OCI-LY7 (cell line): ENCODE measurements around the gene CNIH3.

Experiments used
- CTCF ChIP-seq: fragments of 200-600 bp; sonication (generic); conservative IDR thresholded peaks from 2 replicates; pipeline ENCODE4 v1.5.1; 2014; ENCODE audit warnings: mild to moderate bottlenecking, antibody characterized with exemption, low read length, moderate library complexity, mixed read lengths
- EZH2phosphoT487 ChIP-seq: fragments of 200-600 bp; sonication (generic); IDR thresholded peaks from 2 replicates; pipeline ENCODE4 v1.6.1; 2018; ENCODE audit warnings: low read depth, borderline replicate concordance, mild to moderate bottlenecking, mixed run types, antibody characterized with exemption, low read length, moderate library complexity, mixed read lengths

- TF ChIP-seq CTCF (no peak), EZH2phosphoT487 (no peak)
These were observed 98.4 kb downstream of the CNIH3 start for GRCh38 chr1:224714553-224714952.
